BJ (cell line): ENCODE data around the gene MAP1LC3B2. TPM values are rescaled to one million over a fixed set of nuclear protein-coding genes. Genes with fewer than 3 reads are reported as not detected.

ENCODE experiments used
- CTCF ChIA-PET: fragments of 350-600 bp; formaldehyde crosslinking; extraction: SDS; loops from one replicate; lab custom pipeline; 2021; ENCODE audit warnings: antibody characterized with exemption, inconsistent platforms; lab: Yijun Ruan, JAX
- POLR2A ChIA-PET: fragments of 300-600 bp; sonication (Branson Sonifier 250); formaldehyde crosslinking; extraction: SDS; loops from one replicate; lab custom pipeline; 2021; ENCODE audit warnings: antibody characterized with exemption; lab: Charles Lee
- DNase-seq: peaks from one replicate; pipeline ENCODE4 v3.0.0-alpha.2; 2011; ENCODE audit warnings: low read depth
- H3K27me3 ChIP-seq: 2 replicates; pipeline ENCODE4 v1.6.0; 2011; ENCODE audit warnings: low read length; ENCODE audit not compliant: control insufficient read depth, insufficient read depth
- H3K36me3 ChIP-seq: 2 replicates; pipeline ENCODE4 v1.5.1; 2011; ENCODE audit warnings: low read length; ENCODE audit not compliant: control insufficient read depth, insufficient read depth
- H3K4me3 ChIP-seq: 2 replicates; pipeline ENCODE4 v1.5.1; 2011; ENCODE audit warnings: low read depth, mild to moderate bottlenecking, control low read depth, low read length
- CTCF ChIP-seq: IDR thresholded peaks from 2 replicates; pipeline ENCODE4 v1.5.1; 2011; ENCODE audit warnings: low read depth, mild to moderate bottlenecking, control low read depth, inconsistent platforms, low read length, moderate library complexity; ENCODE audit not compliant: insufficient read depth
- polyA plus RNA-seq: library from polyadenylated mRNA; depleted of rRNA; stranded (reverse); fragments of >200 nt; gene quantifications from 2 replicates; pipeline ENCODE4 v1.2.3, GENCODE V29; 2011

MAP1LC3B2 gene
- polyA plus RNA-seq, 1 experiment, result 1.6 TPM

- no peaks in the 10 kb centered on the region for H3K36me3 ChIP-seq
- DNase-seq, result no peak
- CTCF ChIA-PET, result no interaction called here
These were observed 56.1 kb downstream of the MAP1LC3B2 start for GRCh38 chr12:116615141-116615861.

GRCh38 chr12:116616536-116617248 is 57.5 kb downstream of the MAP1LC3B2 start:
- no peak for TF ChIP-seq CTCF
- POLR2A ChIA-PET, result no interaction called here

More at GRCh38 chr12:116615141-116615861, 56.1 kb downstream of the MAP1LC3B2 start:
- Histone ChIP-seq H3K4me3 (no peak overlapping the region), H3K27me3 (peaks cover 8% of the 10 kb centered on the region)
- POLR2A ChIA-PET, result no interaction called here
- TF ChIP-seq CTCF, result no peak

GRCh38 chr12:116619246-116619645 is 60.1 kb downstream of the MAP1LC3B2 start:
- DNase-seq, result no peak
- POLR2A ChIA-PET, result no interaction called here
- H3K36me3 ChIP-seq, result no peaks in the 10 kb centered on the region
- CTCF ChIA-PET, result interaction anchor here (3.1 kb wide), 1 partner anchor 9 kb away, joined by 9 read pairs; no protein-coding TSS in a partner anchor
- no peak for TF ChIP-seq CTCF
- no peak overlapping the region for H3K4me3 ChIP-seq
- peaks cover 13% of the 10 kb centered on the region for H3K27me3 ChIP-seq

More at GRCh38 chr12:116616536-116617248, 57.5 kb downstream of the MAP1LC3B2 start:
- CTCF ChIA-PET, result interaction anchor here (0.7 kb wide), 1 partner anchor 740 kb away, joined by 3 read pairs; no protein-coding TSS in a partner anchor
- no peaks in the 10 kb centered on the region for H3K36me3 ChIP-seq
- peaks cover 11% of the 10 kb centered on the region for H3K27me3 ChIP-seq
- no peak for DNase-seq
- H3K4me3 ChIP-seq, result no peak overlapping the region

- no peak for TF ChIP-seq CTCF
- Histone ChIP-seq H3K36me3 (no peaks in the 10 kb centered on the region), H3K4me3 (no peak overlapping the region), H3K27me3 (peaks cover 13% of the 10 kb centered on the region)
- CTCF ChIA-PET, result interaction anchor here (0.6 to 3.1 kb wide), 3 partner anchors 10 to 644 kb away, joined by 3 to 9 read pairs (median 3); no protein-coding TSS in a partner anchor
- POLR2A ChIA-PET, result no interaction called here
- DNase-seq, result no peak
These were observed 60.9 kb downstream of the MAP1LC3B2 start for GRCh38 chr12:116620124-116620491.
